HK-2 (cell line): Measurements from ENCODE around the gene NELFE.
"Not testable (repeated sequence)": the region's sequence is repeated elsewhere in the genome, so short reads cannot be mapped to it uniquely, and the experiment has no call there.

Source experiments
- DNase-seq: peaks from one replicate; pipeline ENCODE4 v3.0.0-alpha.2; 2018; ENCODE audit not compliant: unreplicated experiment

The NELFE gene, protein sequence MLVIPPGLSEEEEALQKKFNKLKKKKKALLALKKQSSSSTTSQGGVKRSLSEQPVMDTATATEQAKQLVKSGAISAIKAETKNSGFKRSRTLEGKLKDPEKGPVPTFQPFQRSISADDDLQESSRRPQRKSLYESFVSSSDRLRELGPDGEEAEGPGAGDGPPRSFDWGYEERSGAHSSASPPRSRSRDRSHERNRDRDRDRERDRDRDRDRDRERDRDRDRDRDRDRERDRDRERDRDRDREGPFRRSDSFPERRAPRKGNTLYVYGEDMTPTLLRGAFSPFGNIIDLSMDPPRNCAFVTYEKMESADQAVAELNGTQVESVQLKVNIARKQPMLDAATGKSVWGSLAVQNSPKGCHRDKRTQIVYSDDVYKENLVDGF

DNA sequence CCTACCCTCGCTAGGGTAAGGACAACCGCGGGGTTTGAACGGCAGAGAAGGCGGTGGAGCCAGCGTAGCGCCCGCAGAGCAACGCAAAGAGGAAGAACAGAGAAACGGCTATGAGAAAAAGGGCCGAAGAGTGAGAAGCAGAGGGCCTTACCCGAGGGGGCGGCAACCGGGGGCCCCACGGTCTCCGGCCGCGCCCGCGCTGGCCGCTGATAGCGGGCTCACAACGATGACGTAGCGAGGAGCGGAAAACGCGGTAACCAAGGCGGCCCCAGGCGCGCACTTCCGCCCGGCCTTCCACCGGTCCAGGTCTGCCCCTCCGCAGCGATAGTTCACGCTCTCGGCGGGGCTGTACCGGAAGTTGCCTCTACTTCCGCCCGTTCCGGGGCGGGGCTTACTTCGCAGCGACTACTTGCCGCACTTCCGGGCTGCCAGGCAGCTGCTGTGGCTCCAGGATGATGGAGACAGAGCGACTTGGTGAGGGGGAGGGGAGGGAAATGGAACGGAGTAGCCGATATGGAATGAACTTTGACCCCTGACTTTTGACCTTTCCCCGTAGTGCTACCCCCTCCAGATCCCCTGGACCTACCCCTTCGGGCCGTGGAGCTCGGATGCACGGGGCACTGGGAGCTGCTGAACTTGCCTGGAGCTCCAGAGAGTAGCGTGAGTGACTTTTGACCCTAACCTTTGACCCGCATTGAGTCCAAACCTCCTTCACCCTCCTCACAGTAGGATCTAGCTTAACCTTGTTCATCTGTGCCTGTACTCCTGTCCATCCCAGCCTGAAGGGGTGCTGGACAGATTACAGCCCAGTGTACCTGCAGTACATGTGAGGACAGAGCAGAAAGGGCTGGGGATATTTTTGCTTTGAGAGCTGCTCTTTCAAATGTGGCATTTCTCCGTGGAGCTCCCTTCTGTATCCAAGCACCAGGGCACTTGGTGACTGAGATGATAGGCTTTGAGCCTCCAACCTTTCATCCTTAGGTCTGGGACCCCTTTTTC lies at the start of gene NELFE, which contains the start of gene SKIC2:
Gene NELFE (minus strand): TSS at position 231 of the 999 bp plus-strand sequence. CDS start 525 bp downstream, outside the sequence.
Gene SKIC2 (plus strand): TSS at position 435 of the 999 bp plus-strand sequence. CDS start 18 bp downstream, at position 453.
- DNase-seq = peak; percentile 98

DNA sequence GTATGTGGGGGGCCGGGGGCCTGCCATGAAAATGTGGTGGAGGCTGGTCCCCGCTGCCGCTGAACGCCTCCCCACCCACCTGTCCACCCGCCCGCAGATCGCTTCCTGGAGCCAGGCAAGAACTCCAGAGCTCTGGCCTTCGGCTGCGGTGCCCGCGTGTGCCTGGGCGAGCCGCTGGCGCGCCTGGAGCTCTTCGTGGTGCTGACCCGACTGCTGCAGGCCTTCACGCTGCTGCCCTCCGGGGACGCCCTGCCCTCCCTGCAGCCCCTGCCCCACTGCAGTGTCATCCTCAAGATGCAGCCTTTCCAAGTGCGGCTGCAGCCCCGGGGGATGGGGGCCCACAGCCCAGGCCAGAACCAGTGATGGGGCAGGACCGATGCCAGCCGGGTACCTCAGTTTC lies 49.3 kb upstream of the NELFE start:
- DNase-seq = not testable (repeated sequence)

DNA sequence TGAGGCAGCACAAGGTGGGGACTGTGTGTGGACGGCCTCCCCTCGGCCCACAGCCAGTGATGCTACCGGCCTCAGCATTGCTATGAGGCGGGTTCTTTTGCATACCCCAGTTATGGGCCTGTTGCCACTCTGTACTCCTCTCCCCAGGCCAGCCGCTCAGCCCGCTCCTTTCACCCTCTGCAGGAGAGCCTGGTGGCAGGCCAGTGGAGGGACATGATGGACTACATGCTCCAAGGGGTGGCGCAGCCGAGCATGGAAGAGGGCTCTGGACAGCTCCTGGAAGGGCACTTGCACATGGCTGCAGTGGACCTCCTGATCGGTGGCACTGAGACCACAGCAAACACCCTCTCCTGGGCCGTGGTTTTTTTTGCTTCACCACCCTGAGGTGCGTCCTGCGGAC lies 48.3 kb upstream of the NELFE start:
- not testable (repeated sequence) for DNase-seq

DNA sequence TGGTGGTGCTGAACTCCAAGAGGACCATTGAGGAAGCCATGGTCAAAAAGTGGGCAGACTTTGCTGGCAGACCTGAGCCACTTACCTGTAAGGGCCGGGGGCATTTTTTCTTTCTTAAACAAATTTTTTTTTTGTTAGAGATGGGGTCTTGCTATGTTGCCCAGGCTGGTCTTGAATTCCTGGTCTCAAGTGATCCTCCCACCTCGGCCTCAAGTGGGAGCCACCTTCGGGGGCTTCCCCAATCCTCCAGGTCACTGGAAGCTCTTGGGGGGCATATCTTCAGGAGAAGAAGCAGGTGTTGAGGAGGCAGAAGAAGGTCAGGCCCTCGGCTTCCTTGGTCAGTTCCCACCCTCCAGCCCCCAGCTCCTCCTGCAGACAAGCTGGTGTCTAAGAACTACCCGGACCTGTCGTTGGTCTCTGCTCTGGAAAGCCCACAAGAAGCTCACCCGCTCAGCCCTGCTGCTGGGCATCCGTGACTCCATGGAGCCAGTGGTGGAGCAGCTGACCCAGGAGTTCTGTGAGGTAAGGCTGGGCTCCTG lies 47.3 kb upstream of the NELFE start:
- DNase-seq = not testable (repeated sequence)

DNA sequence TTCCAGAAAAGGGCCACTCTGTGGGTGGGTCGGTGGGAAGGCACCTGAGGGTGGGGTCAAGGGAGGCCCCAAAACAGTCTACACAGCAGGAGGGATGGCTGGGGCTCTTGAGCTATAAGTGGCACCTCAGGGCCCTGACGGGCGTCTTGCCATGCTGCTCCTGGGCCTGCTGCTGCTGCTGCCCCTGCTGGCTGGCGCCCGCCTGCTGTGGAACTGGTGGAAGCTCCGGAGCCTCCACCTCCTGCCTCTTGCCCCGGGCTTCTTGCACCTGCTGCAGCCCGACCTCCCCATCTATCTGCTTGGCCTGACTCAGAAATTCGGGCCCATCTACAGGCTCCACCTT lies 46.7 kb upstream of the NELFE start:
- DNase-seq = not testable (repeated sequence)

DNA sequence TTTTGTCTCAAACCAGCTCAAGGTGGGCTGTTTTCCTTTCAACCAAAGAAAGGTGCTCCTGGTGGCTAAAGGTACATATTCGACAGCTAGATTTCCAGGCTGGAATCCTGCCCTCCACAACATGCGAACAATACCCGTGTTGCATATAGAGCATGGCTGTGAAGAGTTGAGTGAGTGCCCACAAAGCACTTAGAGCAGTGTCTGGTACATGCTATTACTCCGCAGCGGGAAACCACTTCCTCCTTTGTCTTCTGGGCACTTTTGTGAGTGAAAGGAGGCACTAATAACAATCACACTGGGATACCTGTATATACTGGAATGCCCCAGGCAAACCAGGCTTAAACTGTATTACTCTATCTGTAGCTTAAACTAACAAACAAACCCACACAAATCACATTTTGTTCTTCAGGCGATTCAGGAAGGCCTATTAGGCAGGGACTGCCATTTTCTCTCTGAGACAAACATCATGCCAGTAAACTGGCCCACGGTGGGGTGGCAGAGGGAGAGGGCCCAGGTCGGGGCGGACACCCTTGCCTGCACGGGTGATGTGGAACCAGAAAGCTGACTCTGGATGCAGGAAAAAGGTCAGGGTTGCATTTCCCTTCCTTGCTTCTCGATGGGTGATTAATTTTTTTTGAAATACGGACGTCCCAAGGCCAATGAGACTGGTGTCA lies 46.2 kb upstream of the NELFE start:
- DNase-seq = not testable (repeated sequence)

DNA sequence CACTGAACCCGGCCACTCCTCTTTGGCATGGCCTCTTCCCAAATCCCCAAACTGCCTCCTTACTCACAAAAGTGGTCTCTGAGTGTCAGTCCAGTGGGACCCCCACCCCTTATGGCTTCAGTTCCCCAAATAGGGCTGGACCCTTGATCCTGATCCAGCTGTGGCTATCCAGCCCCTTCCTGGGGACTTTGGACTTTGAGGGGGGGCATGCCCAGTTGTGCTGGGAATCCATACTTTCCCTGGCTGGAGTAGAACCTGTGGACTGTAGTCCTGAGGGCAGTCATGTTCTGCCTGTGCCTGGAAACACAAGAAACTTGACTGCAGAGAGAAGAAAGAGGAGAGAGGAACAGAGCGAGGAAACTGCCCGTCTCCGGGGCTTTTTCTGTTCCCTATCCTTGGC lies 45.6 kb upstream of the NELFE start:
- DNase-seq = not testable (repeated sequence)

DNA sequence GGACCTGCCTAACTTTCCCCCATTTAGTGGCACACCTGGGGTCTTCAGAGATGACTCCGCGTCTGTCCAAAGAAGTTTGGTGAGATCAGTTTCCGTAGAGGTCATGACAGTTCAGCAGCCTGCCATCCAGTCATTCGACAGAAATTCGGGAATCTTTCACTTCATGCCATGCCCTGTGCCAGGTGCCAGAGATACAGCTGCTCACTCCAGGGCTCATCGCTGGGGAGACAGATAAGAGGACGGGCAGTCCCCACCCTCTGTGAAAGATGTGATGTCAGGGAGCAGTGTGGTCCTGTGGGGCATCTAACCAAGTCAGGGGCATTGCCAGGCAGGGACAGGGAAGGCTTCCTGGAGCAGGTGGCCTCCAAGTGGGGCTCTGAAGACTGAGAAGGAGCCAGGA lies 44.5 kb upstream of the NELFE start:
- DNase-seq = not testable (repeated sequence)

DNA sequence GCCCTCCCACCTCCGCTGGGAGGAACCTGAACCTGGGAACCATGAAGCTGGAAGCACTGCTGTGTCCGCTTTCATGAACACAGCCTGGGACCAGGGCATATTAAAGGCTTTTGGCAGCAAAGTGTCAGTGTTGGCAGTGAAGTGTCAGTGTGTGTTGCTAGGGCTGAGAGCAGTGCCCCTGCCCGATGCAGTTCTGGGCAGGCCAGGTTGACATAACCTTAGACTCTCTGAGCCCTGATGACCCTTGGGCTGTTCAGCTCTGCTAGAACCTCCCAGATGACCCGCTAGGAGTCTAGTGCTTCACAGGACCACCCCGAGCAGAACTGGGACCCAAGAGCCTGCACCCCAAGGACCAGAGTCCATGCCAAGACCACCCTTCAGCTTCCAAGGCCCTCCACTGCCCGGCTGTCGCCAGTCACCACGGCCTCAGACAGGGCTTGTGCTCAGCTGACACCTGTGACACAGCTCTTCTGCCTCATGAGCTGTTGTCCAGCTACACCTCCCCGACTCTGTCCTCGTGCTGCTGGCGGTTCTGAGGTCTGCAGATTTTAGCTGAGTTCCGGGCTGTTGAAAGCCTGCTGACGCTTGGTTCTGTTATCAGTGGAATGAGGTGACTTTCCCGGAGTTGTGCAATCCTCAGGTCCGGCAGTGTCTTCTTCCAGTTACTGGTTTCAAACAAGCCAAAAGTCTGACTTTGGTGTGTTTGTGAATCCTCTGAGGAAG lies 43.9 kb upstream of the NELFE start:
- not testable (repeated sequence) for DNase-seq

DNA sequence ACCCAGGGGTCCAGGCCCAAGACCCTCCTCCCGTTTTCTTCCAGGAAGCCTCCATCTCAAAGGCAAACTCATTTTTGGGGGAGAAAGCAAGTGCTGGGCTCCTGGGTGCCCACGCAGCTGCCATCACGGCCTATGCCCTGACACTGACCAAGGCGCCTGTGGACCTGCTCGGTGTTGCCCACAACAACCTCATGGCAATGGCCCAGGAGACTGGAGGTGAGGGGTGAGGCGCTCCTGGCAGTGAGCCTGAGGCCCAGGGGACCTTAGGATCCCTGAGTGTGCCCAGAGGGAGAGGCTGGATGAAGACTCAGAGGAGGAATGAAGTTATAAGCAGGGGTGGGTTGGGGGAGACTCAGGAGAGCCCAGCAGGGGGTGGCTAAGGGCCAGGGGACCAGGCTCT lies 37.6 kb upstream of the NELFE start:
- not testable (repeated sequence) for DNase-seq

DNA sequence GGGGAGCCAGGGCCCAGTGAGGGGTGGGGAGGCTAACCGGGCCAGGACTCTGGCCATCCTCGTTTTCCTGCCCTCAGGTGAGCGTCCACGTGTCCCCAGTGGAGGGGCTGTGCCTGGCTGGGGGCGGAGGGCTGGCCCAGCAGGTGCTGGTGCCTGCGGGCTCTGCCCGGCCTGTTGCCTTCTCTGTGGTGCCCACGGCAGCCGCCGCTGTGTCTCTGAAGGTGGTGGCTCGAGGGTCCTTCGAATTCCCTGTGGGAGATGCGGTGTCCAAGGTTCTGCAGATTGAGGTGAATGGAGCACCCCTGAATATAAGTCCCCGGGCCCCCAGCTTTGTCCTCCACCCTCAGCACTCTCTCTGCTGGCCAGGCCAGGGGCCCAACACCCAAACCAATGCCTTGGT lies 35.6 kb upstream of the NELFE start:
- not testable (repeated sequence) for DNase-seq

DNA sequence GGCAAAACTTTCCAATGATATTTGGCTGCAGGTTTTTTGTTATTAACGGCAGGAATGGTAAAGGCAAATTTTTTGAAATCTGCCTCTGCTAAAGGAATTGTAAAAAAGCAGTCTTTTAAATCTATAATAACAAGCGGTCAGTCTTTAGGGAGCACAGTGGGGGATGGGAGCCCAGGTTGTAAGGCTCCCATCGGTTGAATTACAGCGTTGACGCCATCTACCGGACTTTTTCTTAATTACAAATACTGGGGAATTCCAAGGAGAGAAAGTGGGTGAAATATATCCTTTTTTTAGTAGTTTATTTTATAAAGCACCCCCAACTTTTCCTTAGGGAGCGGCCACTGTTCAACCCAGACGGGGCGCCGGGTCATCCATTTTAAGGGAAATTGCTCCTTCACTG lies 30.6 kb upstream of the NELFE start:
- not testable (repeated sequence) for DNase-seq

DNA sequence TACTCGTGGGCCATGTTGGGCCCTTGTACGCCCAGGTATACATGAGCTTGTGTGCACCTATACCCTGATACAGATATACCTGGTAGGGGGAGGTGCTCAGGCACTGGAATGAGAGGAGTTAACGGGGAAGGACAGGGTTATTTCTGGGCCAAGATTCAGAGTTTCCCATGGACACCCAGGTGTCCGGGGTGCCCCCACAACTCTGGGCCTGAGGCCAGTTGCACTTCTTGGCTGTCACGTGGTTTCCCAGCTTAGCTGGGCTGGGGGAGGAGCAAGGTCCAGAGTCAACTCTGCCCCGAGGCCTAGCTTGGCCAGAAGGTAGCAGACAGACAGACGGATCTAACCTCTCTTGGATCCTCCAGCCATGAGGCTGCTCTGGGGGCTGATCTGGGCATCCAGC lies 23.0 kb upstream of the NELFE start, which contains the start of gene C4A:
Gene C4A (plus strand): TSS at position 314 of the 400 bp plus-strand sequence. CDS start 51 bp downstream, at position 365.
- DNase-seq = not testable (repeated sequence)

DNA sequence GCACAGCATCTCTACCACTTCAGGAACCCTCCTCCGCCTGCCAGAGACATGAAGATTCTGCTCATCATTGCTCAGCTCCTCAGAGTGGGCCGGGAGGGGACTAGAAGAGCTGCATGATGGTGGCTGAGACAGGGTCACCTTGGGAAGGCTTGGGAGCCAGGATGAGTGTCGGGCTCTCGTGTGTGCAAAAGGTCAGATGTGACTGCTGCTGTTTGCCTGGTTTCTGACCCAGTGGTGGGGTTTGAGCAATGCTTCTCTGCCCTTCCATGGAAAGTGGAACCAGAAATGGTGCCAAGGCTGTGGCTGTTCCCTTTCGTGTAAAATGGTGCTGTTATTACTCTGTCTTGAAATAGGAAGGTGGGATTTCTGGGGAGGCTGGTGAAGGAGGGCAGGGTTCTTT lies 22.2 kb upstream of the NELFE start:
- not testable (repeated sequence) for DNase-seq

DNA sequence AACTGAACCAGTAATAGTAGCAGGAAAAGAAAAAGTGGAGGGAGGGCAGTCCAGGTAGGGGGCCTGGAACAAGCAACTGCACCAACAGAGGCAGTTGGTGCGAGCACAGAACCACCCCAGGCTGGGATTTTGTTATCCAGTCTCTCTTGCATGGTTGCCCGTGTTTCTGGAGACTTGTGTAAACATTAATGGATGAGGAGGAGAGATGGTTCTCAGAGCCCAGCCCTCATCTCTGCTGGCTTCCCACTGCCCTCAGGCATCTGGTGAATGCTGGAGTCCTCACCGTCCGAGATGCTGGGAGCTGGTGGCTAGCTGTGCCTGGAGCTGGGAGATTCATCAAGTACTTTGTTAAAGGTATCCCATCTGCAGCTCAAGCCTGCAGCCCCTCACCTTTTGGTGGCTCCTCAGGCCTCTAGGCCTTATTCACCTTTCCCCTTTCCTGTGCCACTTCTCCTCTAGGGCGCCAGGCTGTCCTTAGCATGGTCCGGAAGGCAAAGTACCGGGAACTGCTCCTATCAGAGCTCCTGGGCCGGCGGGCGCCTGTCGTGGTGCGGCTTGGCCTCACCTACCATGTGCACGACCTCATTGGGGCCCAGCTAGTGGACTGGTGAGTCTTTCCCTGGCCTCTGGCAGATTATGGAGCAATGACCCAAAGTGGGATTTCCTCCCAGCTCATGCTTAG lies 21.6 kb upstream of the NELFE start:
- not testable (repeated sequence) for DNase-seq

DNA sequence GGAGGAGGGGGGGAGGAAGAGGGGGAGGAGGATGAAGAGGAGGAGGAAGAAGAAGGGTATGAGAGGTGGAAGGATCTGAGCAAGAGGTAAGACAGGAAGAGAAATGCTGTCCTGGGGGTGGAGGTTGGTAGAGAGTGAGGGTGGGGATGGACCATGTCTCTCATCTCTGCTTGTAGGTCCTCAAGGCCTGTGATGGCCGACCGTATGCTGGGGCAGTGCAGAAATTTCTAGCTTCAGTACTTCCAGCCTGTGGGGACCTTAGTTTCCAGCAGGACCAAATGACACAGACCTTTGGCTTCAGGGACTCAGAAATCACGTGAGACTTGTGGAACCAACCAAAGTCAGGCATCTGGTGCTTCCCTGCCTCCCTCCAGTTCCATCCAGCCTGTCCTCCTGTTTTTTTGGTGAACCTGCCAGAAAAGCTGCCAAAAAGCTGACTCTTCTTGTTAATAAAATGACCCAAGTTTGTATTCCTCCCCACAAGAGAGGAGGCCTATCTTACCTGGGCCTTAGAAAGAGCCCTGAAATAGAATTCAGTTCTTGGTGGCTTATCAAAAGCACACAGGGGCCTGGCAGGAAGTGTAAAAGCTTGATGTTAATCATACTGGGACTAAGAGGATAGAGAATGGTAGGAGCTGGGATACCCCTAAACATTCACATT lies 20.6 kb upstream of the NELFE start:
- no peak for DNase-seq

DNA sequence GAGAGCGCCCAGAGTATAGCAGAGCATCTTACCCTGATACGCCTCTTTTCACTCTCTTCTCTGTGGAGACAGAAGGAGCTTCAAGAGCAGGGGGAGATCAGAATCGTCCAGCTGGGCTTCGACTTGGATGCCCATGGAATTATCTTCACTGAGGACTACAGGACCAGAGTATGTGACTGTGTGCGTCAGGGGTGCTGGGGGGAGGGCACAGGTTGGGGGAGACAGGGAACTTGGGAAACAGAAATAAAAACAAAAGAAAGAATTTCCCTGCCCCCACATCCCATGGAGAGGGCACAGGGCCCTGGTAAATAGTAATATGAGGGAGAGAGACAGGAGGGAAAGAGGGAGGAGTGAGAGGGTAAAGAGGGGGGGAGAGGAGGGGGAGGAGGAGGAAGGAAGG lies 20.1 kb upstream of the NELFE start:
- no peak for DNase-seq

DNA sequence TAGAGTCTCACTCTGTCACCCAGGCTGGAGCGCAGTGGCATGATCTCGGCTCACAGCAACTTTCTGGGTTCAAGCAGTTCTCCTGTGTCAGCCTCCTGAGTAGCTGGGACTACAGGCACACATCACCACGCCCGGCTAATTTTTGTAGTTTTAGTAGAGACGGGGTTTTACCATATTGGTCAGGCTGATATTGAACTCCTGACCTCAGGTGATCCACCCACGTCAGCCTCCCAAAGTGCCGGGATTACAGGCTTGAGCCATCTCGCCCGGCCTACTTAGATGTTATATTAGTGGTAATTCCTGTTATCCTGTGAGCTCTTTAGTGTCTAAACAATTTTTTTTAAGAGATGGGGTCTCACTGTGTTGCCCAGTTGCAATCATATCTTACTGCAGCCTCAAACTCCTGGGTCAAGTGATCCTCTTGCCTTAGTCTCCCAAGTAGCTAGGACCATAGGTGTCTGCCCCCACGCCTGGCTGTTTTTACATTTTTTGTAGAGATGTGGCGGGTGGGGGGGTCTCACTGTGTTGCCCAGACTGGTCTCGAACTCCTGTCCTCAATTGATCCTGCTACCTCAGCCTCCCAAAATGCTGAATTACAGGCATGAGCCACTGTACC lies 19.2 kb upstream of the NELFE start:
- no peak for DNase-seq

DNA sequence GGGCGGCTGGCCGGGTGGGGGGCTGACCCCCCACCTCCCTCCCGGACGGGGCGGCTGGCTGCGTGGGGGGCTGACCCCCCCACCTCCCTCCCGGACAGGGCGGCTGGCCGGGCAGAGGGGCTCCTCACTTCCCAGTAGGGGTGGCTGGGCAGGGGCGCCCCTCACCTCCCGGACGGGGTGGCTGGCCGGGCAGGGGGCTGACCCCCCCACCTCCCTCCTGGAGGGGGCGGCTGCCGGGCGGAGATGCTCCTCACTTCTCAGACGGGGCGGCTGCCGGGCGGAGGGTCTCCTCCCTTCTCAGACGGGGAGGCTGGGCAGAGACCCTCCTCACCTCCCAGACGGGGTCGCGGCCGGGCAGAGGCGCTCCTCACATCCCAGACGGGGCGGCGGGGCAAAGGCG lies 17.3 kb upstream of the NELFE start:
- DNase-seq = not testable (repeated sequence)
